ENCODE measurements around the gene HINT2.

HINT2 gene

DNA sequence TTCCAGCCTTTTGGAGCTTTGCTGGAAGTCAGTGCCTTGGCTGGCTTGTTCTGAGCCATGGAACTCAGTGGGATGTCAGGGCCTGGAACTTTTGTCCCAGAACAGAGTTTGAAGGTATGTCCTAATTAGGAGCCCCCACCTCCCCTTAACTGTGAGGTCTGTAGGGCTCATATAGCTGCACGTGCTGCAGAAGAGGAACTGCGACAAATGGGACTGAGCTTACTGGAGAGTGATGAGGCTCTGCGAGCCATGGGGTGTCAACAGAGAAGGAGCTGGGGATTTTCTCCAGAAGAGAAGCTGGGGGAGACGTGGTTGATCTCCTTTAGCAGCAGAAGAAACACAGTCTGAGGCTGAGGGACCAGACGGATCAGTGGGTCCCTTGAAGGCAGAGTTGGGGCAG is 25.1 kb upstream of the HINT2 start:
- Histone ChIP-seq H3K27ac (ENCODE audit: low read depth, low read length) (no peak overlapping the region), H3K27me3 (ENCODE audit: control insufficient read depth, insufficient read depth, low read length) (no peaks in the 10 kb centered on the region; the same call in 1 of the 2 replicates), H3K4me3 (ENCODE audit: low read depth, low read length) (no peak overlapping the region), H3K9me3 (ENCODE audit: control insufficient read depth, insufficient read depth, low read length) (no peaks in the 10 kb centered on the region), H3K9ac (ENCODE audit: low read depth, low read length) (no peak overlapping the region), H3K36me3 (ENCODE audit: control insufficient read depth, insufficient read depth, low read length) (no peaks in the 10 kb centered on the region), H3K4me1 (ENCODE audit: control insufficient read depth, insufficient read depth, low read length) (peaks cover 11% of the 10 kb centered on the region)

DNA sequence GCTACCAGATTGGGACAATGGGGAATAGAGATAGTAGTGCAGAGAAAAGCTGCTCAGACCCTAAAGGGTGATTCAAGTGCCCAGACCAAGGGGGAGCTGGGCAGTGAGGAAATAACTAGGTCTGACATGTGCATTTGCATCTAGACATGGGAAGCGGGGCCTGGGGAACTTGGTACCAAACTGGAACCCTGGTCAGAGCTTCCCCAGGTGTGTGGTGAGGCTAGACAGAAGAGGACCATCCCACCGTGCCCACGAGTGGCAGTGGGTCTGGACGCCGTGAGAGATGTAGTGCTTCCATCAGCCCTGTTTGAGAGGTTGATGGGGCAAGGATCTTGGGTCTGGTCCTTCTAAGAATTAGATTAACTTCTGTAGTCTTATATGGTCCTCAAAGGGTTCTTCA is 21.8 kb upstream of the HINT2 start:
- H3K4me3 ChIP-seq (ENCODE audit: low read depth, low read length), result no peak overlapping the region
- no peaks in the 10 kb centered on the region; the same call in 1 of the 2 replicates for H3K27me3 ChIP-seq (ENCODE audit: control insufficient read depth, insufficient read depth, low read length)
- H3K4me1 ChIP-seq (ENCODE audit: control insufficient read depth, insufficient read depth, low read length), result no peaks in the 10 kb centered on the region

DNA sequence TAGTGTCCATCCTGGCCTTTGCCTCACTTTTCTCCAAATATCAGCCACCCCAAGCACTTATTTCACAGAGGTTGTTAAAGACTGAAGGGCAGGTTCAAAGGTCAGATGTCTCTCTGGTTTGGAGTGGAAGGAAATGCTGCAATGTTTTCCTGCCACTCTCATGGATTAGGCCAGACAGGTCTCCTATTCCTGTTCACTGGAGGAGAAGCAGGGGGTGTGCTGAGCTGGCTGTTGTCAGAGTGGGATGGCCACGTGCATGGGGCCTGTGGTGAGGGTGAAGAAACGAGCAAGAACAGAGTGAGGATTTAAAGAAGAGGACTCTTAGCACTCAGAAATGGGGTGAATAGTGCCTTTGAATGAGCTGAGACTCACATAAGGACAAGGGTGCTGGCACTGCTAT is 20.9 kb upstream of the HINT2 start:
- H3K4me1 ChIP-seq (ENCODE audit: control insufficient read depth, insufficient read depth, low read length), result no peaks in the 10 kb centered on the region

More for the DNA sequence above, 21.8 kb upstream of the HINT2 start:
- Histone ChIP-seq H3K27ac (ENCODE audit: low read depth, low read length) (no peak overlapping the region), H3K36me3 (ENCODE audit: control insufficient read depth, insufficient read depth, low read length) (no peaks in the 10 kb centered on the region), H3K9me3 (ENCODE audit: control insufficient read depth, insufficient read depth, low read length) (no peaks in the 10 kb centered on the region), H3K9ac (ENCODE audit: low read depth, low read length) (no peak overlapping the region)

DNA sequence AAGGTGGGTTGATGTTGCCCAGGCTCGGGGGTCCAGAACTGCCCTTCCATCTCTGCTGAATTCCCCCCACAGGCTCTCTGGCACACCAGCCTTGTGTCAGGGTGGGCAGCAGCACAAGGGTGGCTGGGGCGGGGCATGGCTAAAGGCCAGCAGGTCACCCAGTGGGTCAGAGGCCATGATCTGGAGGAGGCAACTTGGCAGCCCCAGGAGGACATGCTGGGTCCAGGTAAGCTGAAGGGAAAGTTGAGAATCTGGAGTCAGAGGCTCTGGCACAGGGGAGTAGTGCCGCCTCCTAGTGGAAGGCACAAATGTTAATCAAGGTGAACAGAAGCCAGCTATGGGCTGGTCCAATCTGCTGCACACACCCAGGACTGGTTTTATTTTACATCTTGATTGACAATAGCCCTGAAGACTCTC is 20.4 kb upstream of the HINT2 start:
- Histone ChIP-seq H3K27me3 (ENCODE audit: control insufficient read depth, insufficient read depth, low read length) (no peaks in the 10 kb centered on the region; the same call in 1 of the 2 replicates), H3K36me3 (ENCODE audit: control insufficient read depth, insufficient read depth, low read length) (no peaks in the 10 kb centered on the region), H3K27ac (ENCODE audit: low read depth, low read length) (no peak overlapping the region), H3K4me1 (ENCODE audit: control insufficient read depth, insufficient read depth, low read length) (no peaks in the 10 kb centered on the region), H3K9ac (ENCODE audit: low read depth, low read length) (no peak overlapping the region), H3K9me3 (ENCODE audit: control insufficient read depth, insufficient read depth, low read length) (no peaks in the 10 kb centered on the region), H3K4me3 (ENCODE audit: low read depth, low read length) (no peak overlapping the region)

More for the DNA sequence above, 20.9 kb upstream of the HINT2 start:
- Histone ChIP-seq H3K27me3 (ENCODE audit: control insufficient read depth, insufficient read depth, low read length) (no peaks in the 10 kb centered on the region; the same call in 1 of the 2 replicates), H3K4me3 (ENCODE audit: low read depth, low read length) (no peak overlapping the region), H3K36me3 (ENCODE audit: control insufficient read depth, insufficient read depth, low read length) (no peaks in the 10 kb centered on the region), H3K9ac (ENCODE audit: low read depth, low read length) (no peak overlapping the region), H3K9me3 (ENCODE audit: control insufficient read depth, insufficient read depth, low read length) (no peaks in the 10 kb centered on the region), H3K27ac (ENCODE audit: low read depth, low read length) (no peak overlapping the region)

DNA sequence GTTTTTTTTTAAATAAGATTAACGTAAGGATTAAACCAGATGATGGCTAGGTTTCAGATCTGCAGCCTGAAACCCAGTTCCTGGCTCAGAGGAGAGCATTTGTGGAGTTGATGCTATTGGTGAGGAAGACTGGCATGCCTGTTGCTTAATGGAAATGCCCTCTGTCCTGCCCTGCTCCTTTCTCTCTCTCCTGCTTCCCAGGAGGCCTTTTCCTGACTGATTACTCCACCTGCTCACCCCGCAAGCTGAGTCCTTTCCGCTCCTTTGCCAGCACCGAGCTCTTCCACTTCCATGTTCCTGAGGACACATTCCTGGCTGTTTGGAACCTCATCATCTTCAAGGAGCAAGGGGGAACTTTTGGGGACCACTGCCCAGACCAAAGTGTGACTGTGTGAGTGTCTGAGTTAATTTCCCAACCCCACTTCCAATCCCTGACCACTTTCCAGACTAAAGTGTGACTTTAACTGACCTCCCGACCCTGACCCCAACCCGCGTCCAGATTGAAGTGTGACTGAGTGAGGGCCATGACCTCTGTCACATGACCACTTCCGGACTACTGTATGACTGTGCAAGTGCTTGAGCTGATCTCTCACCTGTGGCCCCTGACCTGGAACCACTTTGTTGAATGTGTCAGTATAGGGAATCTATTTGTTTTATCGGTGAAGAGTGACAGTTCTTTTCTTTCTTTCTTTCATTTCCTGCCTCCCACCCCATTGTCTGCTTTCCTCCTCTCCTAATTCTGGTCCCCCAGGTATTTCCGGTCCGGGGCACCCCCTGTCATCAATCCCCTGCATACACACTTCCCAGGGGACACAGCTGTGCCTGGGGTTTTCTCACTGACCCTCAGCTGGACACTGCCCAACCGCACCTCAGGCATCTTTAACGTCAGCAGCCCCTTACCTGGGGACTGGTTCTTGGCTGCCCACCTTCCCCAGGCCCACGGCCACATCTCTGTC is 19.7 kb upstream of the HINT2 start:
- no peaks in the 10 kb centered on the region for H3K36me3 ChIP-seq (ENCODE audit: control insufficient read depth, insufficient read depth, low read length)
- H3K9me3 ChIP-seq (ENCODE audit: control insufficient read depth, insufficient read depth, low read length), result no peaks in the 10 kb centered on the region
- no peaks in the 10 kb centered on the region; the same call in 1 of the 2 replicates for H3K27me3 ChIP-seq (ENCODE audit: control insufficient read depth, insufficient read depth, low read length)
- H3K9ac ChIP-seq (ENCODE audit: low read depth, low read length), result no peak overlapping the region
- no peak overlapping the region for H3K4me3 ChIP-seq (ENCODE audit: low read depth, low read length)
- H3K4me1 ChIP-seq (ENCODE audit: control insufficient read depth, insufficient read depth, low read length), result no peaks in the 10 kb centered on the region
- no peak overlapping the region for H3K27ac ChIP-seq (ENCODE audit: low read depth, low read length)

DNA sequence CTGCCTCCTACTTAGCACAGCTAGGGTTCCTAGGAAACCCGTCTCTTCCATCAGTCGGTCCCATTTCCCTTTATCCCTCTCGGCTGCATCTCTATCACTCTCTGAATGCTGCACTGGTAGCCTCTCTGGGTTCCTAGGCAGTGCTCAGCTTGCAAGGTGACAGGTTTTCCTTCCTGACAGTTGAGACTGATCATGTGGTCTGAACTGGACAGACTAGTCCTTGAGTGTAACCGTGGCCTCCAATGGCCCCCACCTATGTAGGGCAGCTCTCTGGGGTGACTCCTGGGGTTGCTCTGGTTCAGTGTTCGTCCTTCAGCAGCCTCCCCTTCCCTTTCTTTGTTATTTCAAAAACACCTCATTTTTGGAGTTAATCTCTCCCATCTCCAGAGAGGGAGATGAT is 18.0 kb upstream of the HINT2 start:
- no peaks in the 10 kb centered on the region for H3K36me3 ChIP-seq (ENCODE audit: control insufficient read depth, insufficient read depth, low read length)
- peaks cover 4% of the 10 kb centered on the region; the same call in 1 of the 2 replicates for H3K4me1 ChIP-seq (ENCODE audit: control insufficient read depth, insufficient read depth, low read length)
- H3K9me3 ChIP-seq (ENCODE audit: control insufficient read depth, insufficient read depth, low read length), result no peaks in the 10 kb centered on the region
- no peaks in the 10 kb centered on the region for H3K27me3 ChIP-seq (ENCODE audit: control insufficient read depth, insufficient read depth, low read length)
- no peak overlapping the region for H3K4me3 ChIP-seq (ENCODE audit: low read depth, low read length)
- no peak overlapping the region for H3K9ac ChIP-seq (ENCODE audit: low read depth, low read length)
- no peak overlapping the region for H3K27ac ChIP-seq (ENCODE audit: low read depth, low read length)

DNA sequence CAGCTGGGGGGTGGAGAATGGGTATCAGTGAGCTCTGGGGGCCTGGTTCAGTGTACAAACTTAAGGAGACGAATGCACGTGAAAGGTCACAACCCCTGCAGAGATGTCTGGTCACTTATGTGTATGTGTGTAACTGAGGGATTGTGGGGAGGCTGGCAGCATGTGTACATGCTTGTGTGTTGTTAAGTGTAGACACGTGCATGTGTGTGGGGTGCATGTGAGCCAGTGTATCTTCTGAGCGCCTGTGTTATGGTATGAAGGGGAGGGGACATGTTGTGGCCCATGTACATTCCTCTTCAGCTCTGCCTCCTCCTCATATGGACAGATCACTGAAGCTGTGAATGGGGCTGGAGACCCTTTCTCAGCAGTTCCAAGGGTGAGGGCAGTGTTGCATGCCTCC is 16.2 kb upstream of the HINT2 start:
- Histone ChIP-seq H3K9me3 (ENCODE audit: control insufficient read depth, insufficient read depth, low read length) (no peaks in the 10 kb centered on the region), H3K36me3 (ENCODE audit: control insufficient read depth, insufficient read depth, low read length) (no peaks in the 10 kb centered on the region), H3K9ac (ENCODE audit: low read depth, low read length) (no peak overlapping the region), H3K4me1 (ENCODE audit: control insufficient read depth, insufficient read depth, low read length) (peaks cover 8% of the 10 kb centered on the region; the same call in 1 of the 2 replicates), H3K27ac (ENCODE audit: low read depth, low read length) (no peak overlapping the region), H3K4me3 (ENCODE audit: low read depth, low read length) (no peak overlapping the region), H3K27me3 (ENCODE audit: control insufficient read depth, insufficient read depth, low read length) (no peaks in the 10 kb centered on the region)

DNA sequence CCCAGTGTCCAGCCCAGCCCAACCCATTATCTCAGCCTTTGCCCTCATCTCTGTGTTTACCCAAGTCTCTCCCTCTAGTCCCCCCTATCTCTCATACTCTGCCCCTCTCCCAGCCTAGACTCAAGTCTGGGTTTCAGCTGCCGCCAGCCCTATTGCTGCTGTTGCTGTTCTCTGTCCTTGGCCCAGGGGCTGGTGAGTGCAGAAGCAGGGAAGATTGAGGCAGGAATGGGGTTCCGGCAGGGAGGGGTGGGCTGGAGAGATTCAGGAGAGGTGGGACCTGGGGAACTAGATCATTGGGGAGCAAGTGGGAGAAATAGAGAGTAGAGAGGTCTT is 14.9 kb upstream of the HINT2 start:
- Histone ChIP-seq H3K36me3 (ENCODE audit: control insufficient read depth, insufficient read depth, low read length) (no peaks in the 10 kb centered on the region), H3K9ac (ENCODE audit: low read depth, low read length) (no peak overlapping the region), H3K27ac (ENCODE audit: low read depth, low read length) (no peak overlapping the region), H3K4me1 (ENCODE audit: control insufficient read depth, insufficient read depth, low read length) (peaks cover 8% of the 10 kb centered on the region; the same call in 1 of the 2 replicates), H3K27me3 (ENCODE audit: control insufficient read depth, insufficient read depth, low read length) (no peaks in the 10 kb centered on the region), H3K9me3 (ENCODE audit: control insufficient read depth, insufficient read depth, low read length) (no peaks in the 10 kb centered on the region), H3K4me3 (ENCODE audit: low read depth, low read length) (peak overlapping the region; percentile 85)

DNA sequence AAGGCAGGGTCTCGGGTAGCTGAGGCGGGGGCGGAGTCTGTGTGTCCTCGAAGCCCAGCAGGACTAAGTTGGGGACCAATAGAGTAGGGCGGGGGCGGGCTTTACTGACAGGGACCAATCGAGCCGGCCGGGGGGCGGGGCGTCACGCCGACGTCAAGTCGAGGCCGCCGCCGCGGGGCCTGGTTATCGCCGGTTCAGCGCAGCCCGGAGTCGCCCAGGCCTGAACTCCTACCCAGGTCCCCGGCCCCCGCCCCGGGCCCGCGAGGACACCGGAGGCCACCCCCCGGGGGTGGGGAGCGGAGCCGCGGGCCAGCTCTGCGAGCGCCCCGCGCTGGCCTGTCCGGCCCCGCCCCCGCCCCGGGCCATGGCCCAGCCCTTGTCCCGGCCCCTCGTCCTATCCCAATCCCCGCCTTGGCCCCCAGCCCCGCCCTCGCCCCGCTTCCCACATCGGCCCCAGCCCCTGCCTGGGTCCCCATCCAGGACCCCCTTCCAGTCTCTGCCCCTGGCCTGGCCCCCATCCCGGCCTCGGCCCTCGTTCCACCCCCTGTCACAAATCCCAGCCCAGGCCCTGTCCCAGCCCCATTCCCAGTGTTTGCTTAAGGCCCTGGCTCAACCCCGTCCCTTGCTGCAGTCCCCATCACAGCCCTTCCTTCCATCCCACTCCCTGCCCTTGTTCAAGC is 14.4 kb upstream of the HINT2 start, which contains the start of gene TMEM8B:
TMEM8B (plus strand) TSS at position 145 of the 680 bp plus-strand sequence; CDS start at position 365, 220 bp downstream.
- H3K4me3 ChIP-seq (ENCODE audit: low read depth, low read length), result peak within 1 kb of the TSS; percentile 85
- H3K27ac ChIP-seq (ENCODE audit: low read depth, low read length), result peak within 1 kb of the TSS; percentile 64
- H3K9ac ChIP-seq (ENCODE audit: low read depth, low read length), result no peak within 1 kb of the TSS
- peaks cover 8% of the 10 kb centered on the region; the same call in 1 of the 2 replicates for H3K4me1 ChIP-seq (ENCODE audit: control insufficient read depth, insufficient read depth, low read length)
- no peaks in the 10 kb centered on the region for H3K9me3 ChIP-seq (ENCODE audit: control insufficient read depth, insufficient read depth, low read length)
- H3K27me3 ChIP-seq (ENCODE audit: control insufficient read depth, insufficient read depth, low read length), result no peaks in the 10 kb centered on the region
- H3K36me3 ChIP-seq (ENCODE audit: control insufficient read depth, insufficient read depth, low read length), result no peaks in the 10 kb centered on the region

DNA sequence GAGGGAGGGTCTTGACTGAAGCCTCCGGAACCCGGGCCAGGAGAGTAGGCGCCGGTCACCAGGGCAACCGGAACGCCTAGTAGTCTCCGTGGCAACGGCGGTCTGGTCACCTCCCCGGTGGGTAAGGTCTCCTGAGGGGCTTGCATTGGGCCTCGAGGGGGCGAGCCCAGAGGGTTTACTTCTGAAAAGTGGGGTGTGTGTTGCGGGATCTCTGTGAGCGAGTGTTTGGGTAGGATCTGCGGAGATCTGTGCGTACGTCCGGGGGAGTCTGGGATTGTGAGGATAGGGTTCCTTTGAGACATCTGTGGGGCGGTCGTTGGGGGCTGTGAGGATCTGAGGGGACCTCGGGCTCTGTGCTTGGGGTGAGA is 13.9 kb upstream of the HINT2 start, which contains the start of gene FAM221B:
FAM221B (minus strand) TSS at position 17 of the 368 bp plus-strand sequence. CDS start 2,571 bp downstream, outside the sequence.
- H3K27ac ChIP-seq (ENCODE audit: low read depth, low read length), result peak within 1 kb of the TSS; percentile 64
- H3K4me3 ChIP-seq (ENCODE audit: low read depth, low read length), result peak within 1 kb of the TSS; percentile 85
- no peaks in the 10 kb centered on the region for H3K36me3 ChIP-seq (ENCODE audit: control insufficient read depth, insufficient read depth, low read length)
- peaks cover 8% of the 10 kb centered on the region; the same call in 1 of the 2 replicates for H3K4me1 ChIP-seq (ENCODE audit: control insufficient read depth, insufficient read depth, low read length)
- H3K9ac ChIP-seq (ENCODE audit: low read depth, low read length), result no peak within 1 kb of the TSS
- no peaks in the 10 kb centered on the region for H3K9me3 ChIP-seq (ENCODE audit: control insufficient read depth, insufficient read depth, low read length)
- no peaks in the 10 kb centered on the region for H3K27me3 ChIP-seq (ENCODE audit: control insufficient read depth, insufficient read depth, low read length)

DNA sequence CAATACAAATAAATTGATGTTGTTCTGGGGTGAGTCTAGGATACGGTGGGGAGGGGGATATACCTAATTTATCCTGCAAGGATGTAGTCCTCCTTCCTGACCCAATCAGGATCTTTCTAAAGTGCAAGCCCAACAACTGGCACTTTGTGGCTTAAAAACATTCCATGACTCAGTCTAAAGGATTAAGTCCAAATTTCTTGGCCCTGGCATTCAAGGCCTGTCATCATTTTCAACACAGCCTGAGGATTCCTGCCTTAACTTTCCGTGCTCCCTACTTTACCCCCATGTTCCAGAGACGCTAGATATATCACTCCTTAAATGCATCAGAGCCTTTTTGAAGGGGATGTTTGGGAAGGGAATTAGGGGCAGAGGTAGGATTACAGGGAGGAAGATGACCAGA is 12.6 kb upstream of the HINT2 start:
- H3K9ac ChIP-seq (ENCODE audit: low read depth, low read length), result no peak overlapping the region
- no peak overlapping the region for H3K4me3 ChIP-seq (ENCODE audit: low read depth, low read length)
- peaks cover 19% of the 10 kb centered on the region; the same call in 1 of the 2 replicates for H3K4me1 ChIP-seq (ENCODE audit: control insufficient read depth, insufficient read depth, low read length)
- H3K36me3 ChIP-seq (ENCODE audit: control insufficient read depth, insufficient read depth, low read length), result no peaks in the 10 kb centered on the region
- H3K27me3 ChIP-seq (ENCODE audit: control insufficient read depth, insufficient read depth, low read length), result no peaks in the 10 kb centered on the region
- no peak overlapping the region for H3K27ac ChIP-seq (ENCODE audit: low read depth, low read length)
- H3K9me3 ChIP-seq (ENCODE audit: control insufficient read depth, insufficient read depth, low read length), result no peaks in the 10 kb centered on the region
